NB4 (cell line): Measurements from ENCODE around the gene DMC1.

ENCODE experiments used
- DNase-seq: peaks from one replicate; pipeline ENCODE4 v3.0.0; 2010; ENCODE audit warnings: low read depth
- H3K4me3 ChIP-seq: one replicate; pipeline ENCODE4 v1.5.1; 2011; ENCODE audit warnings: mild to moderate bottlenecking, low read depth, low read length, moderate library complexity
- MYC ChIP-seq: IDR thresholded peaks from 2 replicates; pipeline ENCODE4 v1.6.1; 2011; ENCODE audit warnings: low read depth, low read length
- POLR2A ChIP-seq: IDR thresholded peaks from 2 replicates; pipeline ENCODE4 v1.6.1; 2011; ENCODE audit warnings: mild to moderate bottlenecking; ENCODE audit not compliant: insufficient read length; ENCODE audit errors: extremely low read depth
- TF ChIP-seq, protein P1 (sequence below): IDR thresholded peaks from one replicate; pipeline ENCODE4 v1.5.1; 2012; ENCODE audit warnings: low read depth, low read length
- TF ChIP-seq, protein P2 (sequence below): IDR thresholded peaks from 2 replicates; pipeline ENCODE4 v1.6.1; 2011; ENCODE audit warnings: low read depth, low read length

The DMC1 gene

DNA sequence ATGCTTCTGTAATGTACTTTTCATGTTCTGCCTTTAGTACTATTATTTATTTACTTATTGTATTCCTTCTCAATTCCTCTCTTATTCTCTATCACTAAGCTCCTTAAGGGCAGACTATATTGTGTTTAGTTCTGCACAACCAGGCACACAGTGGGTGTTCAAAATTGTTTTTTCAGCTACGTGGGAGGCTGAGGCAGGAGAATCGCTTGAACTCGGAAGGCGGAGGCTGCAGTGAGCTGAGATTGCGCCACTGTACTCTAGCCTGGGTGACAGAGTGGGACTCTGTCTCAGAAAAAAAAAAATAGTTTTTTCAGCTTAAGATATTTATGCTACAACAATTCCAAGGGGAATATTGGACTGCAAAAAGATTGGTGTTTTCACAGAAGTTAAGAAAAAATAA is 46.5 kb downstream of the DMC1 start:
- H3K4me3 ChIP-seq: no peak overlapping the region
- TF ChIP-seq, protein P1, sequence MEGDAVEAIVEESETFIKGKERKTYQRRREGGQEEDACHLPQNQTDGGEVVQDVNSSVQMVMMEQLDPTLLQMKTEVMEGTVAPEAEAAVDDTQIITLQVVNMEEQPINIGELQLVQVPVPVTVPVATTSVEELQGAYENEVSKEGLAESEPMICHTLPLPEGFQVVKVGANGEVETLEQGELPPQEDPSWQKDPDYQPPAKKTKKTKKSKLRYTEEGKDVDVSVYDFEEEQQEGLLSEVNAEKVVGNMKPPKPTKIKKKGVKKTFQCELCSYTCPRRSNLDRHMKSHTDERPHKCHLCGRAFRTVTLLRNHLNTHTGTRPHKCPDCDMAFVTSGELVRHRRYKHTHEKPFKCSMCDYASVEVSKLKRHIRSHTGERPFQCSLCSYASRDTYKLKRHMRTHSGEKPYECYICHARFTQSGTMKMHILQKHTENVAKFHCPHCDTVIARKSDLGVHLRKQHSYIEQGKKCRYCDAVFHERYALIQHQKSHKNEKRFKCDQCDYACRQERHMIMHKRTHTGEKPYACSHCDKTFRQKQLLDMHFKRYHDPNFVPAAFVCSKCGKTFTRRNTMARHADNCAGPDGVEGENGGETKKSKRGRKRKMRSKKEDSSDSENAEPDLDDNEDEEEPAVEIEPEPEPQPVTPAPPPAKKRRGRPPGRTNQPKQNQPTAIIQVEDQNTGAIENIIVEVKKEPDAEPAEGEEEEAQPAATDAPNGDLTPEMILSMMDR: no peak
- TF ChIP-seq POLR2A (no peak), MYC (no peak)
- TF ChIP-seq, protein P2, sequence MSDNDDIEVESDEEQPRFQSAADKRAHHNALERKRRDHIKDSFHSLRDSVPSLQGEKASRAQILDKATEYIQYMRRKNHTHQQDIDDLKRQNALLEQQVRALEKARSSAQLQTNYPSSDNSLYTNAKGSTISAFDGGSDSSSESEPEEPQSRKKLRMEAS: no peak
- DNase-seq: no peak

DNA sequence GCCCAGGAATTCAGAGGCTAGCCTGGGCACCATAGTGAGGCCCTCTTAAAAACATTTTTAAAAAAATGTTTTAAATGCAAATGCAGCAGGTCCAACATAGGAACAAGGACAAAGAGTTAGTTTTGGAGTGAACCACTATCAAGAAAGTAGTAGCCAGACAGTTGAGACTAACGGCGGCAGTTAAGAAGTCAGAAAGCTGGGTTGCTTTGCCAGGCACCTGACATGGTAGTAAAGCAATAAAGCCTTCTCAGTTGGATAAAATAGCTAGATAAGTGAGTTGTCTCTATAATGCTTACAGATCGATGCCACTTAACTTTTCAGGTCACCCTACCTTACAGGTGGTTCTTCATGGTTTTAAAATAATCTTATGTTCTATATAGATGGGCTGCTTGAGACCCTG is 47.0 kb downstream of the DMC1 start:
- H3K4me3 ChIP-seq: no peak overlapping the region
- TF ChIP-seq MYC (no peak), POLR2A (no peak)
- TF ChIP-seq, protein P1: no peak
- TF ChIP-seq, protein P2: no peak
- no peak for DNase-seq

DNA sequence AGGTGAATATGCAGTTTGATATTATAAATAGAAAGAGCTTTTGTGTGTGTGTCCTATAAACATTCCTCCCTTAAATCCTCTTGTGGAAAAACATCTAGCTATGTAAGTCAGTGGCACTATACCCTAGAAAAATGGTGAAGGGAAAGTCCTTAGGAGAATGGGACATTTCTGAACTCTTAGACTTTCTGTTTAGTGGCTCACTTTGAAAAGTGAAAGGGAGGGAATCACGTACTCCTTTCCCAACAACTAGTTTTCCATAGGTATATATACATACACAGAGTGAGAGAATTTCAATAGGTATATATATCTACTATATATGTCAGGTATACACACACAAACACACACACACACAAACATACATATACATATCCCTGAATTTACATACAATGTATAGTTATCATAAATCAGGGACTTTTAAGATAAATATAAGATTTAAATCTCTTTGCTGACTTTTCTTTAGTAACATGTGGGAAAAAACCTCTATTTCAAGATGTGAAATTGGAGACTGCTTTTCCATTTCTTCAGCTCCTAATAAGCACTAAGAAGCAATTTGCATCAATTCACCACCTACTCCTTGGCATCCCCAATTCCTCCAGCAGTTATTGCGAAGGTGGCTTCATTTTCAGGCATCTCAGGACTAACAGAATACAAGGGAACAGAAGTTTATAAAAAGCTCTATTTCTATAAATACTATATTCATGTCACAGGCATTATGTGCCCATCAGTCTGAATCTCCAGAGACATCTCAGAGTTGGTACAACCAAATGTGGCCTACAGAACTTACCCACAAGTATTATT is 50.3 kb downstream of the DMC1 start:
- DNase-seq: no peak
- TF ChIP-seq POLR2A (no peak), MYC (no peak)
- TF ChIP-seq, protein P2: no peak
- TF ChIP-seq, protein P1: no peak

DNA sequence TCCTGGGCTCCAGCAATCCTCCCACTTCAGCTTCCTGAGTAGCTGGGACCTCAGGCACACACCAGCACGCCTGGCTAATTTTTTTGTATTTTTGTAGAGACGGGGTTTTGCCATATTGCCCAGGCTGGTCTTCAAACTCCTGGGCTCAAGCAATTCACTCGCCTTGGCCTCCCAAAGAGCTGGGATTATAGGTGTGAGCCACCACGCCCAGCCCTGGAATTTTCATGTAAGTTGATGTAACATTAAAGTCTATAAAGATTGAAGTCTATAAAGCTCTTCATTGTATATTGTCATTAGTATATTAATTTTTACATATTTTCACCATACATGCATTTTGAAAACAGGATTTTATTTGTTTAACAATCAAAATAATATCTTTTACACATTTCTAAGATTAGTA is 51.4 kb downstream of the DMC1 start:
- TF ChIP-seq, protein P1: no peak
- TF ChIP-seq, protein P2: no peak
- TF ChIP-seq POLR2A (no peak), MYC (no peak)
- H3K4me3 ChIP-seq: no peak overlapping the region
- no peak for DNase-seq

More for the DNA sequence above, 50.3 kb downstream of the DMC1 start:
- no peak overlapping the region for H3K4me3 ChIP-seq

DNA sequence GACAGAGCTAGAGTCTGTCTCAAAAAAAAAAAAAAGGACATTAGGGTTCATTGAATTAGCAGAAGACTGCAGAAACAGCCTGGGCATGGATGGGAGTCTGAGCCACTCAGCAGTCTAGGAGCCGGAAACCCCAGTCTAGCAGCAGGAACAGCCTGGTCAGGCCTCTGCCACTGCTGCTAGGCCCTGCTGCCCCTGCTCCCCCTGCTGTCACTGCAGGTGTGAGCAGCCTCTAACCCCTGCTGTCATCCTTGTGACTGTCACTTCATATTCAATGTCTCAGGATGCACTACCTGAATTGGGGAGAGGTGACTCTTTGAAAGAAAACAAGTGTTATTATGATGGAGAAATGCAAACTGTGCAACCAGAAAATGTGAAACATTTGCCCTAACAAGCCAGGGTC is 56.9 kb downstream of the DMC1 start:
- no peak overlapping the region for H3K4me3 ChIP-seq
- no peak for TF ChIP-seq MYC
- TF ChIP-seq, protein P1: peak; percentile 11
- peak; percentile 30 for DNase-seq
